Islet of Langerhans (tissue), 1 donor: ENCODE data around the gene PGAP2.
"Not testable (repeated sequence)": the region's sequence is repeated elsewhere in the genome, so short reads cannot be mapped to it uniquely, and the experiment has no call there.

Source experiments
- FAIRE-seq: peaks from one replicate; lab custom pipeline; 2011; peaks lifted over from hg19 to GRCh38; lab: Jason Lieb, UNC

PGAP2 gene

DNA sequence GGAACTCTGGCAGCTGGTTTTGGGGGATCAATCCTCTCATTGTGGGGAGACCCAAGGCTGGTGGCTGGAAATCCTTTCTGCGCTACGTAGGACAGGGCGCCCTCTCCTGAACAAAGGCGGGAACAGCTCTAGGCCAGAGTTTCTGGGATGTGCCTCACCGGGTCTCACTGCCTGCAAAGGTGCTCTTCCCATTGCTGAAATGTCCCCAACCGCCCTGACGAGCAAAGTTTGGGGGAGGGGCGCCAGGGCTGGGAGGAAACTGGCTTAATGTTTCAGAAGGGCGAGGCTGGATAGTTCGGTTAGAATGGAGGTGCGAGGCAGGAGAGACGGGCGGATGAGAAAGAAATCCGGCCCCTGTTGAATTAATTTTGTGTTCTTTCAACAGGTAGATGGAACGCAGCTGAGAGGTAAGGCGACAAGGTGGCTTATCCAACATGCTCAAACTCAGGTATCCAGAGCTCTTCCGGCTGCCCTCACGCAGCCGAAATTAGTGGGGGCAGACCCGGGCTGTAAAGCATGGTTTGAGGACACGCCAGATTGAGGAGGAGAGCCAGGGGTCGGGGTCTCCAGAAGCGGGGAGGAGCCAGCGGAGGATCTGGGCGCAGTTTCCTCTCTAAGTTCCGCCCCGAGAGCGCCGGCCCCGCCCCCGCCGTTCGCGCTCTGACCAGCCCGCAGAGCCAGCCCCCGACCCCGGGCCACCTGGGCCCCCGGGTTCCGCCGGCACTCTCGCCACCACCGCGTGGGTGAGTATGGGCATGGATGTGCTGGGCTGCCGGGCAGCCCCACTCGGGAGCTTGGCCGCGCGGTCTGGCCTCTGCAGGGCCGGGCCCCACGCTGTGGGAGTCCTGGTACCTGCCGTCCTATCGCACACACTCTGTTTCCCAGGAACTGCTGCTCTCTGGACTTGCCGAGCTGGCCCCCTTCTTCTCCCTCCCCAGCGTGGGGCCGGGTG lies at the start of gene PGAP2:
PGAP2 (plus strand) TSS at position 652 of the 952 bp plus-strand sequence. CDS start 2,700 bp downstream, outside the sequence.
- no peak for FAIRE-seq

DNA sequence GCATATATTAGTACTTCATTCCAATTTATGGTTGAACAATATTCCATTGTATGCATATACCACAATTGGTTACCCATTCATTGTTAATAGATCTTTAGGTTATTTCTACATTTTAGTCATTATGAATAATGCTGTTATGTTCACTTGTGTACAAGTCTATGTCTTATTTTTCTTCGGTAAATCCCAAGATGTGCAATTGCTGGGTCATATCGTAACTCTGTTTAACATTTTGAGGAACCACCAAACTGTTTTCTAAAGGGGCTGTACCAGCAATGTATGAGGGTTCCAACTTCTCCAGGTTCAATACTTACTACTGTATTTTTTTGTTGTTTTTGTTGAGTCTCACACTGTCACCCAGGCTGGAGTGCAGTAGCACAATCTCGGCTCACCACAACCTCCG lies 44.1 kb upstream of the PGAP2 start:
- no peak for FAIRE-seq

DNA sequence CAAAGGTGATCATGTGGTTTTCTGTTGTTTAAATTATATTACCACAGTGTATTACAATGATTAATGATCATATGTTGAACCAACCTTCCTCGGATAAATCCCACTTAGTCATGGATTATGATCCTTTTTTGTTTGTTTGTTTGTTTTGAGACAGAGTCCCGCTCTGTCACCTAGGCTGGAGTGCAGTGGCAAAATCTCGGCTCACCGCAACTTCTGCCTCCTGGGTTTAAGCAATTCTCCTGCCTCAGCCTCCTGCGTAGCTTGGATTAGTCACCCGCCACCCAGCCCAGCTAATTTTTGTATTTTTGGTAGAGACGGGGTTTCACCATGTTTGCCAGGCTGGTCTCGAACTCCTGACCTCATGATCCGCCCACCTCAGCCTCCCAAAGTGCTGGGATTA lies 41.5 kb upstream of the PGAP2 start:
- FAIRE-seq = not testable (repeated sequence)

DNA sequence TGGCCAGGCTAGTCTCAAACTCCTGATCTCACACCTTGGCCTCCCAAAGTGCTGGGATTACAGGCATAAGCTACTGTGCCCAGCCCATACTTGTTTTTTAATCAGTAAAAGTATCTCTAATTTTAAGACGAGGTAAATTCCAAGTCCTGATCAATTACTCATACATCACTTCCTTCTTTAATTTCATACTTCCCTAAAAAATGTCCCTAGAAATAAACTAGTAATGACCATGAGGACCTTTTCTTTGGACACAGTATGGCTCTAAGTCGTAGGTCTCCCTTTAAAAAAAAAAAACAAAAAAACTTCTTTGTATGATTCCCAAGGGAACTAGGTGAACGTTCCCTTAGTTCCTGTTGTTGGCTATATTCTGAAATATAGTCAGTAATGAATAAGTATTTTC lies 40.8 kb upstream of the PGAP2 start:
- no peak for FAIRE-seq

DNA sequence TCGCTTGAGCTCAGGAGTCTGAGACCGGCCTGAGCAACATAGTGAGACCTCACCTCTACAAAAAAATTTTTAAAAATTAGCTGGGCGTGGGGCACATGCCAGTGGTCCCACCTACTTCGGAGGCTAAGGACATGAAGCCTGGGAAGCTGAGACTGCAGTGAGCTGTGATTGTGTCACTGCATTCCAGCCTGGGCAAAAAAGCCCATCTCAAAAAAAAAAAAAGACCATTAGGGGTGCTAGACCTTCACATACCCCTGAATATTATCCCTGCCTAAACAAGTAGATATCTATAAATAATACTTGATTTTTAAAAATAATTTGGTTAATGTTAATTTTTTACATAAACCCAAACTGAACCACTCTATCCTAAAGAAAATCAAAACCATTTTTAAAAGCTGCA lies 35.2 kb upstream of the PGAP2 start:
- FAIRE-seq = no peak

DNA sequence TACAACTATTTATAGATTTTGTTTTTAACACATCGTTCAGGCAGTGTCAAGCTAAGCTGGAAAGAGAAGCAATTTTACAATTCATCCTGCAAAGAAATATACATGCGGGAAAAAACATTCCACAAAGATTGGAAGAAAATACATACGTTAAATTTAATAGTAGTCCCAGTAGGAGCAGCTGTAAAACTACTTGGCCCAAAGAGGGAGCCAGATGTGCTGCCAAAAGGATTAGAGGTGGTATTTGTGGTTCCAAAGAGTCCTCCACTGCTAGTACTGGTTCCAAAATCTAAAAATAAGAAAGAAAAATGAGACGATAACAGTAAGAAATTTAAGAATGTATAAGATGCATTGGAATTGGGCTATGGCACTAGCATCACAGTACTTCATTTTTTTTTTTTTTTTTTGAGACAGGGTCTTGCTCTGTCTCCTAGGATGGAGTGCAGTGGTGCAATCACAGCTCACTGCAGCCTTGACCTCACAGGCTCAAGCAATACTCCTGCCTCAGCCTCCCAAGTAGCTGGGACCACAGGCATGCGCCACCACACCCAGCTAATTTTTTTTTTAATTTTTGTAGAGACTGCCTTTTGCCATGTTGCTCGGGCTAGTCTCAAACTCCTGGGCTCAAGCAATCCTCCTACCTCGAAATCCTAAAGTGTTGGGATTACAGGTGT lies 32.5 kb upstream of the PGAP2 start:
- no peak for FAIRE-seq

DNA sequence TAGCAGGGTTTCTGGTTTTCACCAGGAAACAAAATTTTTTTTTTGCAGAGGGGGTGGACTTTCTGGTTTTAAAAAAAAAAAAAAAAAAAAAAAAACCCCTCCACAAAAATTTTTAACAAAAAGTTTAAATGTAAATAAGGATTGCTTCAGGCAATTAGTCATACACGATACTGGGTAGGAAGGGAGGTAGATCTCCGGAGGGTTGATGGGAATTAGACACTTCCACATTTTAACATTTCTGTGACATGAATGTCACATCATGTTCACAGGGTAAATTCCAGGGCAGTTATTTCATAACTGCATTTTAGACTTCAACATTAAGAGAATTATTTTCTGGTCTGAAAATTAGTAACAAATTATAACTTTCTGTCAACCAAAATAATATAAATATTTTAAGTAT lies 26.9 kb upstream of the PGAP2 start:
- peak; percentile 83 for FAIRE-seq

DNA sequence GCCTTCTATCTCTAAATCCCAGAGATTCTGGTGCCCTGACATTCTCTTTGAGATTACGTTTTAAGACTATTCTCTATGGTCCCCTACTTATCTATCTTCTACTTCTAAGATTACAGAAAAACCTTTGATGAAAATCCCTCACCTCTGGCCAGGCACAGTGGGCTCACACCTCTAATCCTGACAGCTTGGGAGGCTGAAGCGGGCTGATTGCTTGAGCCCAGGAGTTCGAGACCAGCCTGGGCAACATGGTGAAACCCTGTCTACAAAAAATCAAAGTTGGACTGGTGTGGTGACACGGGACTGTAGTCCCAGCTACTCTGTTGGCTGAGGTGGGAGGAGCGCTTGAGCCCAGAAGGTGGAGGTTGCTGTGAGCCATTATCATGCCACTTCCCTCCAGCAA lies 25.4 kb upstream of the PGAP2 start:
- FAIRE-seq = no peak

DNA sequence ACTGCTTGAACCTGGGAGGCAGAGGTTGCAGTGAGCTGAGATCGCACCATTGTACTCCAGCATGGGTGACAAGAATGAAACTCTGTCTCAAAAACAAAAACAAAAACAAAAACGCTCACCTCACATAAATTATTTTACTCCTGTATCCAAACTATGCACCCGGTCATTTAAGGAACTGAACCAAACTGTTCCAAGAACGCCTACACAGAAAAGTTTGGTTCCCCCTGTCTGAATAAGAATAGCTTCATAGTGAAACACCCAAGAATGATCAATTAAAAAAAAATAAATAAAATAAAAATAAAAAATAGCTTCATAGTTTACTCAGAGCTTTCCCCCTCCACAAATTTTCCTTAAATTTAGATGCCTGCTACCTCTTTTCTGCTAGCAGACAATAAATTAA lies 24.7 kb upstream of the PGAP2 start:
- FAIRE-seq = no peak

DNA sequence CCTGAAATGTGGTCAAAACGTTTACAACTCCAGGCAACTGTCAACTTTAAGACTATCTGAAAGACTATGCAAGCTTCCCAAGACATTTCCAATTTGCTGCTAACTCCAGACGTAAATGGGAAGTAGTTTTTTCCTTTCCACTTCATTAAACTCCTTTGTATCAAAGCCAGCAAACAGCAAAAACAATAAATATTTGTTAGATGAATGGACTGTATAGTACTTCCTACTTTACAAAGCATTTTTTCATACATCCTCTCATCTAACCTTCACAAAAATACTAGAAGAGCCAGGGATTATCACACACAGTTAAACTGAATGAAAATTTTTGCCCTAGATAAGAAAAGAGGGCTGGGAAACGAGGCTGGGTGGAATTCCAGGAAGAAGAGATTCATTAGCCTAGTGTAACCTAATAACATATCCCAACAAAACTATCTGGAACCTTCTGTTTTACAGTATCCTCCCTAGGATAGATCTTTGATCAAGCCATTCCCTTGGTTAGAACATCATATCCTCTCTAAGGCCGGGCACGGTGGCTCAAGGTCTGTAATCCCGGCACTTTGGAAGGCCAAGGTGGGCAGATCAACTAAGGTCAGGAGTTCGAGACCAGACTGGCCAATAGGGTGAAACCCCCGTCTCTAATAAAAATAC lies 21.5 kb upstream of the PGAP2 start:
- no peak for FAIRE-seq

DNA sequence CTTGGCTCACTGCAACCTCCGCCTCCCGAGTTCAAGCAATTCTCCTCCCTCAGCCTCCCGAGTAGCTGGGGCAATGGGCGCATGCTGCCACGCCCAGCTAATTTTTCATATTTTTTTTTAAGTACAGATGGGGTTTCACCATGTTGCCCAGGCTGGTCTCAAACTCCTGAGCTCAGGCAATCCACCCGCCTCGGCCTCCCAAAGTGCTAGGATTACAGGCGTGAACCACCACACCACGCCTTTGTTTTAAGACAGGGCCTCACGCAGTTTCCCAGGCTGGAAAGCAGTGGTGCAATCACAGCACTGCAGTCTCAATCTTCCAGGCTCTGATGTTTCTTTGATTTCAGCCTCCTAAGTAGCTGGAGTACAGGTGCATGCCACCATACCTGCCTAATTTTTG lies 14.0 kb upstream of the PGAP2 start:
- not testable (repeated sequence) for FAIRE-seq

DNA sequence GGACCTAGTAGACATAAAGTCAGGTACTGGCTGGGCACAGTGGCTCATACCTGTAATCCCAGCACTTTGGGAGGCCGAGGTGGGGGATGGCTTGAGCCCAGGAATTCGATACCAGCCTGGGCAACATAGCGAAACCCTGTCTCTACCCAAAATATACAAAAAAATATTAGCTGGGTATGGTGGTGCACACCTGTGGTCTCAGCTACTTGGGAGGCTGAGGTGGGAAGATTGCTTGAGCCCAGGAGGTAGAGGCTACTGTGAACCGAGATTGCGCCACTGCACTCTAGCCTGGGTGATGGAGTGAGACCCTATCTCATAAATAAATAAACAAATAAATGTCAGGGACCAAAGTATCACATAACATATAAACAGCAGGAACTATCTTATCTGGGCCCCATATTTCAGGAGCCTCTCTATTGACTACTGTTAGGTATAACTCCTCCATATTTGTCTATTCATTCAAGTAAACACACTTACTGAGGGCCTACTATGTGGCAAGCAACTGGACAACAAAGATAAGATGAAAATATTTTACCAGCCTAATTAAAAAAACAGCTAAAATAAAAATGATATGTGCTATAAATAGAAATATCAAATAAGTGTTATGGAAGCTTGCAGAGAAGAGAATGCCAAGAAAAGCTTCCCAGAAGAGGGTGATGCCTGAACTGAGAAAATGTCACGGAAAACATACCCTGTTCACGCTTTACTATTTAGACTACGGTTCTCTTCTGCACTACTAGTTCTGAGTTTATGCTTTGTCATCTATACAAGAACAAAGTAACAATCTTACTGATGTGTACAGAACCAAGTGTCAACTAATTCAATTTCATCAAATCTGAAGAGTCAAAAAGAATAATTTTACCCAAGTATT lies 13.0 kb upstream of the PGAP2 start:
- FAIRE-seq = no peak

DNA sequence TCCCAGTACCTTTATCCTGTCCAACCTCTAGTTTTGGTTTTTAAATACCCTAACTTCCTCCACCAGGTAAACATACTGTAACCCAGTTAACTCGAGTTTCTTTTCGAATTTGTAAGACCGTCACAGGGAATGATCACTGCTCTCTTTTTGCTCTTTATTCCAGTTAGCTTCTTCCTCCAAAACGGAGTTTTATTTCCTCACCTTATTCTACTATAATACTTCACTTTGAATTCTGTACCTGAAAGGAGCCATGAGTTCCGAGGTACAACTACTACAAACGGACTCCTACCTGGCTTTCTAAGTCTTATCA lies 12.4 kb upstream of the PGAP2 start:
- no peak for FAIRE-seq

DNA sequence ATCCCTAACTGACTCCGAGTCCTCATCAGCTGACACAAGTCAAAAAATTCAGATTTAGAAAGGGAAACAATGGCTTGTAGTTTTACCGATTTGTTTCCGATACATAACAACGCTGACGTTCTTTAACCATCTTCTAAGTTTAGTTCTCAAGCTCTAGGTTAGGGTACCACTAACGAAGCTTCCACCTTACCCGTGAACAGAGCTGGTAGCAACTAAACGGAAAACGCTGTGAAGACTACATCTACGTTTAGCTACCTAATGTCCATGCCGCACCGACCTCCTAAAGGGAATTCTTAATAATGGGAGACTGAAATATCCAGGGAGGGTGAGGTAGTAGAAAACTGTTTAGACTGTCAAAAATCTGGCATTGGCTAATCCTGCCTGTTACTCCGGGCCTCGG lies 12.0 kb upstream of the PGAP2 start:
- FAIRE-seq = no peak

DNA sequence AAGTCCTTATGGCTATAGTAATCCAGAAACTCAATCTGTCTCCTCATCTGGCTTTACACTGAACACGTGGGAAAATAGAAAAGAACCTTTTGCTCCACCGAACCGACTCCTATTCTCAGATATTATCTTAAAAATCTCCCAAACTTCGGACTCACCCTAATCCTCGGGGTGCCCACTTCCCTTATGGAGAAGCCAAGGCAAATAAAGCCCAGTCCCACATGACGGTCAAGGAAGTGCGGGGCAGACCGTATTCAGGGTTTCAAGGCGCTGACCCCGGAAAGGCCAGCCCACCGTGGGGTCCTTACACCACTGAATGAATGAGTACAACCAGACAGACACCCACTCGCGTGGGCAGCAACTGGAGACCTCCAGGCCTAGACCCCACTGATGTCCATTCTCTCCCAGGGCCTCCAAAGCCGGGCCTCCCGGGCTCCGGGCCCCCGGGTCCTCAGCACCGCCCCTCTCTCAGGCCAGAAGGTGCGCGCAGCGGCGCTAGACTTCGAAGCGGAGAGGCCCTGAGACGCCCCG lies 11.5 kb upstream of the PGAP2 start:
- no peak for FAIRE-seq

DNA sequence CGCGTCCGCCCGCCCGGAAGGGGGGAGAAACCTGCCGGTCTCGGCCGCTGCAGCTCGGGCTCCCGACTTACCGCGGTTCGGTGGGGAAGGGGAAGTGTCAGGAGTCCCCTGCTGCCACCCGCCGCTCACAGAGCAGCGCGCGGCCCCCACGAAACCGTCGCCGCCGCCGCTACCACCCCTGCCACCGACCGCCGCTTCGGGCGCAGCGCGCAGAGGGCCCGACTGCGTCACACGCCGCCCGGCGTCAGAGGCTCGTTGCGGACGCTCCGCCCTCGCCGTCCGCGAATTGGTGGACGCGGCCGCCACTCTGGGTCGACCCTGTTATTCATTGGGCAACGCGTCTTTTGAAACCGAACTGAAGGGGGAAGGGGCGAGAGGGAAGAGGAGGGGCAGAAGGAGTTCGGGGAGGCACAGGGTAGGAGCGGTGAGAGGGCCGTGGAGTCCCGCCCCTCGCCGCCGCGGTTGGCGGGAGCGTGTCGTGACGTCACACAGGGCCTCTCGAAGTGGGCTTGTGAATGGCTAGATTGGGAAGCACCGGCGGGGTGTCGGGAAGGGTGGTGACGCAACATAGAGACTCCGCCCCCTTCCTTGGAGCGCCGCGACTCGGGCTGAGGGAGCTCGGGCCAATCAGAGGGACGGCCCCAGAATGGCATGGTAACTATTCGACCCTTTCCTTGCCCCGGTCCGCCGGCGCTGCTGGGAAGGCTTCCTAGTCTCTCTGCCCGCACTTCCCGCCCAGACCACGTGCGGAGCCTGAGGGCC lies 10.8 kb upstream of the PGAP2 start, which contains the start of gene NUP98:
NUP98 (minus strand) TSS at position 226 of the 762 bp plus-strand sequence. CDS start 15,437 bp downstream, outside the sequence.
- FAIRE-seq = peak; percentile 66

DNA sequence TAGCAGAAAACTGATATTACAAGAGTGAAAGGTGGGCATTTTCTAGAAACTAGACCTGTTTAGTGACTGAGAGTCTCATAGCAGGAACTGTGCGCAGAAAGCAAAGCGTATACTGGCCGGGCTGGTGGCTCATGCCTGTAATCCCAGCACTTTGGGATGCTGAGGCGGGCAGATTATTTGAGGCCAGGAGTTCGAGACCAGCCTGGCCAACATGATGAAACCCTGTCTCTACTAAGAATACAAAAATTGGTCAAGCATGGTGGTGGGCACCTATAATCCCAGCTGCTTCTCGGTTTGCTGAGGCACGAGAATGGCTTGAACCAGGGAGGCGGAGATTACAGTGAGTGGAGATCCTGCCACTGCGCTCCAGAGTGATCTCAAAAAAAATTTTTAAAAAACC lies 9.2 kb upstream of the PGAP2 start:
- FAIRE-seq = no peak

DNA sequence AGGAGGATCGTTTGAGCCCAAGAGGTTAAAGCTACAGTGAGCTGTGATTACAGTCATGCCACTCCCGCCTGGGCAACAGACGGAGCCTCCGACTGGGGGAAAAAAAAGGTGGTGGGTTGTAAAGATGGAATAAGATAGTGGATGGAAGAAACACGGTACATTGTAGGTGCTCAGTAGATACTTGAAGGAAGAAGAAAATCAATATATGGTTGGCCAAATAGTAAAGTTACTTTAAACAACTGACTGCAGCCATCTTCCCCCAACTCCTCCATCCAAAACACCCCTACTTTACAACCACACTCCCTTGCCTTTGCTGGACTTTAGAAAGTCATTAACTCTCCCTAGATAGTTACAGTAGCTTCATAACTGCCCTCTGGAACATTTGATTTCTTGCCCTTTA lies 8.5 kb upstream of the PGAP2 start:
- no peak for FAIRE-seq

DNA sequence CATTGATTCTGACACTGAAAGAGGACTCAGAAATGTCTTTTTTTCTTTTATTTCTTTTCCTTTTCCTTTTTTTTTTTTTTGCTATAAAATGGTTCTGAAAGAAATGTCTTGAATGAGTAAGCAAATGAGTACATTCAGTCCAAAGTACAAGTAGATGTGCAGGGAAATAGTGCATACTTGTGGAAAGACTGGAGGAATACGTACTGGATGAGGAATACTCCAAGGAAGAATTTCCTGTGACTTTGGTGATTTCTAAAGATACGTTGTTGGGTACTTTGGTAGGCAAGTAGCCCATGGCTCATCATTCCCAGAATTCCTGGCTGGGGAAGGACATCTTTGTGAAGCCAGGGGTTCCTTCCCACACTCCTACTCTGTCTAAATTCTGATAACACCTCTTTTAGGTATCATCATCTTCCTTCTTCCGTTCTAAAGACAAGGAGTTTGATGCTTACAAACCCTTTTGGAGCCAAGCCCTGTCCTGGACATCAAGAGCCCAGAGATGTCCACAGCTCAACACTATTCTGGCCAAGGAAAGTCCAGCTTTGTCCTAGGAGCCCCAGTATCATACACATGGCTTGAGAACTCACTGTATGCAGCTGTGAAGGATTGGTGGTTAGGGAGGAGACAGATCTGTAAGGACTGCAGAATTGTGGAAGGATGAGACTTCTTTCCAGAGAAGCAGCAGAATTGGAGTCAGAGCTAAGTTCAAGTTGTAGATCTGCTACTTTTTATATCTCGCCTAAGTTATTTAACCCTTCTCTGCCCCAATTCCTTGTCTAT lies 6.2 kb upstream of the PGAP2 start:
- no peak for FAIRE-seq
